Measurements from ENCODE around the gene YWHAE. TPM values are rescaled to one million over a fixed set of nuclear protein-coding genes. Genes with fewer than 3 reads are reported as not detected.

The YWHAE gene
- total and polyA plus RNA-seq, 2 experiments from 2014 or later: 339 to 566 TPM

GRCh38 chr17:1343554-1343953, 56.5 kb downstream of the YWHAE start:
- TF ChIP-seq EZH2phosphoT487 (IDR thresholded peaks at IDR 0.05; ENCODE audit: low read depth, severe bottlenecking, unreplicated experiment) (no peak), EZH2 (IDR thresholded peaks at IDR 0.05; ENCODE audit: borderline replicate concordance) (no peak), CTCF (IDR thresholded peaks at IDR 0.05; ENCODE audit: poor library complexity) (no peak)
- H4K20me1 ChIP-seq (ENCODE audit: insufficient read depth, poor library complexity, severe bottlenecking): peaks cover 37% of the 10 kb centered on the region

GRCh38 chr17:1340371-1340770, 59.7 kb downstream of the YWHAE start:
- Histone ChIP-seq H2AFZ (no peak overlapping the region), H3K9me3 (ENCODE audit: low read depth) (no peaks in the 10 kb centered on the region), H3K4me1 (ENCODE audit: insufficient read depth) (no peaks in the 10 kb centered on the region), H3K4me3 (no peak overlapping the region), H3K36me3 (replicated peaks; ENCODE audit: insufficient read depth, low read depth) (no peaks in the 10 kb centered on the region), H3K4me2 (no peak overlapping the region), H3K27ac (no peak overlapping the region), H4K20me1 (ENCODE audit: insufficient read depth, poor library complexity, severe bottlenecking) (peaks cover 5% of the 10 kb centered on the region), H3K27me3 (no peaks in the 10 kb centered on the region), H3K9me2 (replicated peaks; ENCODE audit: insufficient read depth) (no peaks in the 10 kb centered on the region), H3K79me2 (peaks cover 31% of the 10 kb centered on the region)
- TF ChIP-seq EZH2phosphoT487 (IDR thresholded peaks at IDR 0.05; ENCODE audit: low read depth, severe bottlenecking, unreplicated experiment): no peak
- TF ChIP-seq CTCF (IDR thresholded peaks at IDR 0.05; ENCODE audit: poor library complexity): no peak
- TF ChIP-seq EZH2 (IDR thresholded peaks at IDR 0.05; ENCODE audit: borderline replicate concordance): no peak
- 96% methylated on average over 11 of the region's 11 CpGs for WGBS (ENCODE audit: low lambda C conversion rate, missing lambda C conversion rate)
- no peak for DNase-seq (ENCODE audit: low spot score)

More at GRCh38 chr17:1343554-1343953, 56.5 kb downstream of the YWHAE start:
- Histone ChIP-seq H3K4me3 (no peak overlapping the region), H3K36me3 (replicated peaks; ENCODE audit: insufficient read depth, low read depth) (no peaks in the 10 kb centered on the region), H3K9me2 (replicated peaks; ENCODE audit: insufficient read depth) (no peaks in the 10 kb centered on the region), H2AFZ (no peak overlapping the region), H3K9me3 (ENCODE audit: low read depth) (no peaks in the 10 kb centered on the region), H3K4me2 (no peak overlapping the region), H3K79me2 (peaks cover 62% of the 10 kb centered on the region), H3K27ac (no peak overlapping the region), H3K27me3 (no peaks in the 10 kb centered on the region), H3K4me1 (ENCODE audit: insufficient read depth) (peaks cover 11% of the 10 kb centered on the region)
- DNase-seq (ENCODE audit: low spot score): no peak
- WGBS (ENCODE audit: low lambda C conversion rate, missing lambda C conversion rate): 98% methylated on average over 5 of the region's 5 CpGs

- H4K20me1 ChIP-seq (ENCODE audit: insufficient read depth, poor library complexity, severe bottlenecking): no peaks in the 10 kb centered on the region
- WGBS (ENCODE audit: low lambda C conversion rate, missing lambda C conversion rate): 76% methylated on average over 8 of the region's 8 CpGs
- H3K4me3 ChIP-seq: no peak overlapping the region
- no peak for DNase-seq (ENCODE audit: low spot score)
- H3K36me3 ChIP-seq (replicated peaks; ENCODE audit: insufficient read depth, low read depth): no peaks in the 10 kb centered on the region
- H3K9me3 ChIP-seq (ENCODE audit: low read depth): no peaks in the 10 kb centered on the region
- H2AFZ ChIP-seq: no peak overlapping the region
- H3K4me2 ChIP-seq: no peak overlapping the region
- no peaks in the 10 kb centered on the region for H3K79me2 ChIP-seq
- no peaks in the 10 kb centered on the region for H3K4me1 ChIP-seq (ENCODE audit: insufficient read depth)
- TF ChIP-seq EZH2 (IDR thresholded peaks at IDR 0.05; ENCODE audit: borderline replicate concordance) (no peak), EZH2phosphoT487 (IDR thresholded peaks at IDR 0.05; ENCODE audit: low read depth, severe bottlenecking, unreplicated experiment) (no peak), CTCF (IDR thresholded peaks at IDR 0.05; ENCODE audit: poor library complexity) (no peak)
- H3K27ac ChIP-seq: no peak overlapping the region
- no peaks in the 10 kb centered on the region for H3K9me2 ChIP-seq (replicated peaks; ENCODE audit: insufficient read depth)
- no peaks in the 10 kb centered on the region for H3K27me3 ChIP-seq
Observed at GRCh38 chr17:1331708-1332107, 68.3 kb downstream of the YWHAE start.
